Measurements from ENCODE around the gene RAPGEF2. TPM values are rescaled to one million over a fixed set of nuclear protein-coding genes. Genes with fewer than 3 reads are reported as not detected.

Gene RAPGEF2
- total RNA-seq, 1 donor from 2014 or later: 34.8 TPM

GRCh38 chr4:159127745-159128518 is 25.1 kb downstream of the RAPGEF2 start:
- intact Hi-C loops (cut with micrococcal nuclease): loop anchor here (2.0 kb wide), 1 partner anchor 81 kb away; no protein-coding TSS in a partner anchor

DNA sequence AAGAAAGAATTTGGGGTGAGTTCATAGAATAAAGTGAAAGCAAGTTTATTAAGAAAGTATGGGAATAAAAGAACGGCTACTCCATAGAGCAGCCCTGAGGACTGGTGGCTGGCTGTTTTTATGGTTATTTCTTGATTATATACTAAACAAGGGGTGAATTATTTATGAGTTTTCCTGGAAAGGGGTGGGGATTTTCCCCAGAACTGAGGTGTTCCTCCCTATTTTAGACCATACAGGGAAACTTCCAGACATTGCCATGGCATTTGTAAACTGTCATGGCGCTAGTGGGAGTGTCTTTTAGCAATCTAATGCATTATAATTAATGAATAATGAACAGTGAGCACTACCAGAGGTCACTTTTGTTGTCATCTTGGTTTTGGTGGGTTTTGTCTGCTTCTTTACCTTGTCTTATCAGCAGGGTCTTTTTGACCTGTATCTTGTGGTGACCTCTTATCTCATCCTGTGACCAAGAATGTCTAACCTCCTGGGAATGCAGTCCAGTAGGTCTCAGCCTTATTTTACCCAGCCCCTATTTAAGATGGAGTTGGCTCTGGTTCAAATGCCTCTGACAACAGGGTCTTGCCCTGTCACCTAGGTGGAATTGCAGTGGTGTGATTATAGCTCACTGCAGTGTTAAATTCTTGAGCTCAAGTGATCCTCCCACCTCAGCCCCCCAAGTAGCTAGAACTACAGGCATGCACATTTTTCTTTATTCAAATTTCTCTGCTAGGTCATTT is 27.1 kb downstream of the RAPGEF2 start:
- intact Hi-C loops (cut with micrococcal nuclease): no loop called here

GRCh38 chr4:159131564-159131963 is 28.7 kb downstream of the RAPGEF2 start:
- intact Hi-C loops (cut with micrococcal nuclease): no loop called here

DNA sequence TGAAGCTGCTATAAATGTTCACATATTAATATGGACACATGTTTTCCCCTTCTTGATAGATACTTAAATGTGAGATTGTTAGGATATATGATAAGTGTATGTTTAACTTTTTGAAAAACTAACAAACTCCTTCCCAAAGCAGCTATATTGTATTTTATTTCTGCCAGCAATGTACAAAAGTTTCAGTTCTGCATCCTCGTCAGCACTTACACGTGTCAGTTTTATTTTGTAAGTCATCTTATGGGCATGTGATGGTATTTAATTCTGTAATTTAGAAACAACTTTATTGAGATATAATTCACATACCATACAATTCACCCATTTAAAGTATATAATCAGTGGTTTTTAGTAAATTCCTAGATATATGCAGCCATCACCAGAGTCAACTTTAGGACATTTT is 31.6 kb downstream of the RAPGEF2 start:
- intact Hi-C loops (cut with micrococcal nuclease): no loop called here

DNA sequence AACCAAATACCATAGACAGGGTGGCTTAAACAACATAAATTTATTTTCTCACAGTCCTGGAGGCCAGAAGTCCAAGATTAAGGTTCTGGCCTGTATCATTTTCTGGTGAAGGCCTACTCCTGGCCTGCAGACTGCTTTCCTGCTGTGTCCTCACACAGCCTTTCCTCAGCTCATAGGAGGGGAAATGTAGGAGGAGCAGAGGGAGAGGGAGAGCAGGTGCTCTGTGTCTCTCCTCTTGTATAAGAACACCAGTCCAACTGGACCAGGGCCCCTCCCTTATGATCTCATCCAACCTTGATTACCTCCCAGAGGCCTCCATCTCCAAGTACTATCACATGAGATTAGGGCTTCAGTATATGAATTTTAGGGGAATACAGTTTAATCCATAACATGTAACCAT is 34.3 kb downstream of the RAPGEF2 start:
- intact Hi-C loops (cut with micrococcal nuclease): no loop called here

DNA sequence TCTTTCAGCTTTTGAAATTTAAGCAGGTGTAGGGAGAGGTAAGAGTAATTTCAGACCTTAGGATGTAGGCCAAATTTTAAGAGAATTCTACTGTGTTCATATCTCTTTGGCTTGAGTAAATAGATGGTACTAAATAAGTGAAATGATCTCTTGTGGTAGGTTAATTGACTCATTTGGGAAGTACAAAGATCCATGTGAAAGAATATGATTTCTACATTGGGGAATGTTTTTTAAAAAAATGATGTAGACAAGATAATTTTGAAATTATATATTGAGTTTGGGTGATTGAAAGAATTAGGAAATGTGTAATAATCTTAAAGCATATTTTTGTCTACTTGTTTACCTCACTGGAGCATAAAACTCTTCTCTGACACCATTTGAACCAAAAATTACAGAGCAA is 35.6 kb downstream of the RAPGEF2 start:
- intact Hi-C loops (cut with micrococcal nuclease): no loop called here

GRCh38 chr4:159141193-159141592 is 38.3 kb downstream of the RAPGEF2 start:
- intact Hi-C loops (cut with micrococcal nuclease): no loop called here

GRCh38 chr4:159142241-159142640 is 39.4 kb downstream of the RAPGEF2 start:
- intact Hi-C loops (cut with micrococcal nuclease): no loop called here

DNA sequence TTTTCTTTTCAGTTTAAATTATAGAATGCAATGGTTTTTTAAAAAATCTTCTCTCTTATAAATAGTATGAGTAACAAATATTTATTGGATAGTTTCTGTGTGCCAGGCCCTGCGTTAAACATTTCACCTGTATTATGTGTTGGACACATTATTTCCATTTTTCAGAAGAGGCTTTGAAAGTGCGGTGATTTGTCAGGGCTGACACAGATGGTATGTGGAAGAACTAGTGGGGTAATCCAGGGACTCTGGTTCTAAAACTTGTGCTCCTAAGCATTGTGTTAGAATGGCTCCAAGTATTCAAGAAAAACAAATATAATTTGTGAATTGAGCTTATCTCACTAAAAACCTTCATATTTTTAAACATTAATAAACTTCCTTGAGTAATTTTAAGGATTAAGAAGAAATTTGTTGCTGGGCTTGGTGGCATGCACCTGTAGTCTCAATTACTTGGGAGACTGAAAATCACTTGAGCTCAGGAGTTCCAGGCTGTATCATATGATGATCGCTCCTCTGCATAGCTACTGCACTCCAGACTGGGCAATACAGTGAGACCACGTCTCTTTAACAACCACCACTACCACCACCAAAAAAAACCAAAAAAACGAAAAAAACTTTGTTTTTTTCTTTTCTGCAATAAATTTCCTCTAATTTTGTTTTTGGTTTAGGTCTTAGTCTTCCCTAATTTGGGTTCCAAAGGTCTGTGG is 40.0 kb downstream of the RAPGEF2 start:
- intact Hi-C loops (cut with micrococcal nuclease): no loop called here

- intact Hi-C loops (cut with micrococcal nuclease): no loop called here
Observed at GRCh38 chr4:159143687-159144086, 40.8 kb downstream of the RAPGEF2 start.

GRCh38 chr4:159144112-159144694 is 41.3 kb downstream of the RAPGEF2 start:
- intact Hi-C loops (cut with micrococcal nuclease): no loop called here

GRCh38 chr4:159145318-159145991 is 42.6 kb downstream of the RAPGEF2 start:
- intact Hi-C loops (cut with micrococcal nuclease): no loop called here

DNA sequence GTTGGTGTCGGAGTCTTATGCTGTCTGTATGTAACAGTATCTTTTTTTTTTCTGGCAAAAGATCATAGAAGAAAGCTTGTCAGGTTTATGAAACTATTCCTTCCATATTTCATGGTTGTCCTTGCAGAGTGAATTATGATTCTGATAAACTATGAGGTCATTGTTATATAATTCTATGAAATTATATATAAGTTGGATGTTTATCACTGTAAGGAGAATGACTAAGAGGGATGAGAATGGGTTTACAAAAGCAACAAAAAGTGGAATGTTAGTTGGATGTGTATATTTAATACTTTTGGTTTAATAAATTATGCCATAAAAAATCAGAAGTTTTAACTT is 43.1 kb downstream of the RAPGEF2 start:
- intact Hi-C loops (cut with micrococcal nuclease): no loop called here

GRCh38 chr4:159146488-159146887 is 43.6 kb downstream of the RAPGEF2 start:
- intact Hi-C loops (cut with micrococcal nuclease): no loop called here

- intact Hi-C loops (cut with micrococcal nuclease): no loop called here
Observed at GRCh38 chr4:159148441-159148840, 45.6 kb downstream of the RAPGEF2 start.

DNA sequence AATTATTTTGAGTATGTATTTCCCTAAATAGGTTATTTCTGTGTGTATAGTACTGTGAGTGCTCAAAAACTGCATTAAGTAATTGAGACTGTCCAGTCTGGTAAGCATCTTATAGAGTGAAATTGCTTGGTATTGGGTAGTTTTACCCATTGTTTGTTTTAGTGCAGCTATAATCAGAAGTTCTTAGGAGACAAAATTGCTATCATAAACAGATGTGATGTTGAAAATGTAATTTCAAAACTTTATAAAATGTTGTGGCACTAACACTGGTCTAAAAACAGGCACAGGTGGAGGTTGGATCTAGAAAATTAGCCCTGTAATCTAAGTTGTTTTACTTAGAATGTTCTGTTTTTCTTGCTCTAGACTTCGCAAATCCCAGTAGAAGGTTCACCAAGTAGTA is 46.8 kb downstream of the RAPGEF2 start:
- intact Hi-C loops (cut with micrococcal nuclease): no loop called here

- intact Hi-C loops (cut with micrococcal nuclease): no loop called here
Observed at GRCh38 chr4:159150396-159150795, 47.5 kb downstream of the RAPGEF2 start.

DNA sequence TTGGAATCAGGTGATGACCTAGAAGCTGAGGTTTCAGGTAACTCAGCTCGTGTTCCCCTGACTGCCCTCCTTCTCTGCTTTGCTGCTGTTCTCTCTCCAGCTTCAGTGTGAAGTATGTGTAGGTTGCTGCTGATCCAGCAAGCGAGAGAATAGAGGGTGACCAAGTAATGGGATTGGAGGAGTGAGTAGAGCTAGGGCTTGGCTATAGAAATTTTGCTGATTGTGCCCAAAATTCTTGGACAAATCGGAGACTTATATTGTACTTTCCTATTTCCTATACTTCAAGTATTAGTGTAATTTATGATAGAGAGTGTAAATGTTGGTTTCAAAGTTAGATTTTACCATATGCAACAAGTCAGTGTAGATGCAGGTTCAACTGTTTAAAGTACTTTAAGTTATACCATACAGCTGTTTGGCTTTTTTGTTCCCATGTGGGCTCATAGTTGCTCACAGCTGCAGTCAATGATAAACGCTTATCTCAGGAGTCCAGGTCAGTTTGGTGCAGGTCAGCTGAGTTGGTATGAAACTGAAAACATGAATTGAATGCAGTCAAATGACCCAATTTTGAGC is 48.0 kb downstream of the RAPGEF2 start:
- intact Hi-C loops (cut with micrococcal nuclease): no loop called here

GRCh38 chr4:159151689-159152088 is 48.8 kb downstream of the RAPGEF2 start:
- intact Hi-C loops (cut with micrococcal nuclease): no loop called here

DNA sequence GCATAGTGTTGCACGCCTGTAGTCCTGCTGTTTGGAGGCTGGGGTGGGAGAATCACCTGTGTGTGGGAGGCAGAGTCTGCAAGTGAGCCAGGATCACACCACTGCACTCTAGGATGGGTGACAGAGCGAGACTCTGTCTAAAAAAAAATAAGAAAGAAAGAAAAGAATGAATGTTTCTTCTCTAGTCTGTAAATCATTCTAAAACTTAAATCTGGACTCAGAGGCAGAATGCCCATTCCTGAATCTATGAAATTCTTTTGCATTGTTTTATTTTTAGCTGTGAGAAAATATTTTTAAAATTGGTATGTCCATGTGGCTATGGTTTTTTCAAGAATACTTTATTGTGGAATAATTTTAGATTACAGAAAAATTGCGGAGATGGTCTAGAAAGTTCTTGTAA is 49.3 kb downstream of the RAPGEF2 start:
- intact Hi-C loops (cut with micrococcal nuclease): no loop called here

DNA sequence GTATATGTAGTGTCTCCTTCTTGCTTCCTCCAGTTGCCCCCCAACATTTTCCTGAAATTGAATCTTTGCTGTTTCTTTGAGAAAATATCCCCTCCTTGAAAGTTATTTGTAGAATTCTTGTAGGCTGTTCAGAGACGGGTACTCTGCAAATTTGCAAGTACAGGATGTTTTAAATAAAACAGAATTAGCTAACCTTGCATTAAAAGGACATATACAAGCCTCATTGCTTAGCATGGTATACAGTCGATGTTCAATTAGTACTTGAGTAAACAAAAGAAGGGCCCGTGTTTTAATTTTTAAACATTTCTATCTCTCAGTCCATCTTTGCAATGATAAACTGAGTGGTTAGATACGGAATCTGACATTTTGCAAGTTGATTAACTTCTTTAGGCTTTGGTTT is 50.8 kb downstream of the RAPGEF2 start:
- intact Hi-C loops (cut with micrococcal nuclease): no loop called here

All from T-helper 1 cell treated with Interleukin-12 subunit alpha and Interleukin-12 subunit beta and Interleukin-4 antibody, amounts not matched to agents 30 ng/mL and 1 ng/mL, for 36 hours (primary cell).